AG04450 (cell line): ENCODE measurements around the gene KISS1R. TPM values are rescaled to one million over a fixed set of nuclear protein-coding genes. Genes with fewer than 3 reads are reported as not detected.

Experiments used
- CTCF ChIA-PET: fragments of 300-600, 350-600 bp; formaldehyde crosslinking; extraction: SDS; loops from one replicate; lab custom pipeline; 2022; ENCODE audit warnings: antibody characterized with exemption, inconsistent platforms; lab: Charles Lee
- POLR2A ChIA-PET: fragments of 350-600 bp; formaldehyde crosslinking; extraction: SDS; loops from one replicate; lab custom pipeline; 2021; ENCODE audit warnings: antibody characterized with exemption, inconsistent platforms; lab: Yijun Ruan, JAX
- DNase-seq: peaks from one replicate; pipeline ENCODE4 v3.0.0-alpha.2; 2011; ENCODE audit warnings: low read depth, low spot score
- H3K27ac ChIP-seq: one replicate; pipeline ENCODE4 v1.5.1; 2012; ENCODE audit warnings: low read depth, low read length, control low read depth
- H3K27me3 ChIP-seq: one replicate; pipeline ENCODE4 v1.6.0; 2012; ENCODE audit warnings: low read length; ENCODE audit not compliant: control insufficient read depth, insufficient read depth
- H3K4me3 ChIP-seq: 2 replicates; pipeline ENCODE4 v1.5.1; 2011; ENCODE audit warnings: mild to moderate bottlenecking, low read depth, low read length, control low read depth
- H3K9me3 ChIP-seq: 2 replicates; pipeline ENCODE4 v1.5.1; 2012; ENCODE audit warnings: low read length; ENCODE audit not compliant: control insufficient read depth, insufficient read depth
- CTCF ChIP-seq: IDR thresholded peaks from 2 replicates; pipeline ENCODE4 v1.5.1; 2011; ENCODE audit warnings: low read depth, low read length, control low read depth, inconsistent platforms
- polyA minus RNA-seq: library from RNA; depleted of rRNA, polyadenylated mRNA; stranded (reverse); fragments of >200 nt; gene quantifications from 2 replicates; pipeline ENCODE4 v1.2.3, GENCODE V29; 2011; rRNA and poly(A)+ RNA removed
- polyA plus RNA-seq: library from polyadenylated mRNA; depleted of rRNA; stranded (reverse); fragments of >200 nt; gene quantifications from 2 replicates; pipeline ENCODE4 v1.2.3, GENCODE V29; 2011; rRNA removed

KISS1R gene
- polyA plus RNA-seq = not detected in 2 replicates
- polyA minus RNA-seq = not detected in 2 replicates

- H3K4me3 ChIP-seq = peak within 1 kb of the TSS; percentile 17; the same call in 1 of the 2 replicates
- peaks cover 27% of the 10 kb centered on the region for H3K27me3 ChIP-seq
- DNase-seq = no peak
- CTCF ChIA-PET = no interaction called here
- H3K27ac ChIP-seq = no peak within 1 kb of the TSS
- no peaks in the 10 kb centered on the region; the same call in 1 of the 2 replicates for H3K9me3 ChIP-seq
- TF ChIP-seq CTCF = peak; percentile 33
- POLR2A ChIA-PET = no interaction called here
Measured at GRCh38 chr19:917323-918151, at the start of gene KISS1R. TSS of gene KISS1R (plus strand) at chr19:917333. CDS start at chr19:917503, 170 bp downstream.

GRCh38 chr19:867855-868457 is 49.2 kb upstream of the KISS1R start:
- Histone ChIP-seq H3K4me3 (no peak overlapping the region), H3K27me3 (no peaks in the 10 kb centered on the region), H3K9me3 (peaks cover 7% of the 10 kb centered on the region; the same call in 1 of the 2 replicates), H3K27ac (no peak overlapping the region)
- CTCF ChIA-PET = no interaction called here
- POLR2A ChIA-PET = interaction anchor here (0.6 kb wide), 1 partner anchor 158 kb away, joined by 9 read pairs; the partner anchor contains the start of gene CNN2
- DNase-seq = no peak
- TF ChIP-seq CTCF = no peak

GRCh38 chr19:868458-869244 is 48.5 kb upstream of the KISS1R start:
- no peak for DNase-seq
- CTCF ChIA-PET = no interaction called here
- Histone ChIP-seq H3K9me3 (peaks cover 5% of the 10 kb centered on the region; the same call in 1 of the 2 replicates), H3K27ac (peak overlapping the region; percentile 94), H3K4me3 (no peak overlapping the region), H3K27me3 (no peaks in the 10 kb centered on the region)
- no peak for TF ChIP-seq CTCF
- POLR2A ChIA-PET = no interaction called here

GRCh38 chr19:869245-870177 is 47.6 kb upstream of the KISS1R start:
- TF ChIP-seq CTCF = no peak
- no peaks in the 10 kb centered on the region for H3K27me3 ChIP-seq
- peak overlapping the region; percentile 94 for H3K27ac ChIP-seq
- ChIA-PET POLR2A (no interaction called here), CTCF (no interaction called here)
- peak; percentile 90 for DNase-seq
- H3K4me3 ChIP-seq = no peak overlapping the region
- H3K9me3 ChIP-seq = peaks cover 5% of the 10 kb centered on the region; the same call in 1 of the 2 replicates
